GM18867 (cell line): ENCODE measurements around the gene SDHAF3.
A peak's percentile ranks its signal among the peaks of the same experiment; 100 is the strongest.

Source experiments
- ATAC-seq: cut with Tn5 transposase; IDR thresholded peaks from one replicate; pipeline ENCODE4 v1.9.1; 2021; ENCODE audit warnings: mild to moderate bottlenecking, moderate library complexity; ENCODE audit not compliant: unreplicated experiment

Gene SDHAF3

DNA sequence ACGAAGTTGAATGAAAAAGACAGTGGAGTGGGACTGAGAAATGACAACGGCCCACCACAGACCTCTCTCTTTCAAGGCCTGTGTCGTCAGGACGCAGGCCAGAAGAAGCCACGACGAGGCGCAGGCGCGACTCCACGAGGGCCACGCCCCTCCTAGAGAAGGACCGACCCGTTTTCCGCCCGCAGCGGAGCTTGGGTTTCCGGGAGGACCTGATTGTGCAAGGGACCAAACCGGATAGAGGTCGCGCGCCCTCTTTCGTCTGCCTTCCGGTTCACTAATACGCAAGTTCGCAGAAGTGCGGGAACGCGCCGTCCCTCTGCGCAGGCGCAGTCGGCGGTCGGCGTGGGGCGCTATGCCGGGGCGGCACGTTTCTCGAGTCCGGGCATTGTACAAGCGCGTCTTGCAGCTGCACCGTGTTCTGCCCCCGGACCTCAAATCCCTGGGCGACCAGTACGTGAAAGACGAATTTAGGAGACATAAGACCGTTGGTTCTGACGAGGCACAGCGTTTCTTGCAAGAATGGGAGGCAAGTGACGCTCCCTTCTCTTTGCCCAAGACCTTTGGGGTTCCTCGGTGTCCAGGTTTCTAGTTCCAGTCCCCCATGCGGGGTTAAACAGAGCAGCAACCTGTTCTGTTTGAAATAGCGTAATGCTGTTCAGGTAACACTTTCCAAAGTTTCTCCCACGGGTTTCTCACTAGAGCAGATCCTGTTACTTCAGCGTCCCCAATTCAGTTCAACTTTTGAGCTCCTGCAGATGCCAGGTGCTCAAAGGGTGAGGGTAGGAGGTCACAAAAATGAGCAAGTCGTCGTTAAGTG, at the start of gene SDHAF3:
TSS of gene SDHAF3 (plus strand) at position 327 of the 817 bp plus-strand sequence. CDS start at position 353, 26 bp downstream.
- peak; percentile 94 for ATAC-seq

- peak; percentile 42 for ATAC-seq
These were observed 45.5 kb upstream of the SDHAF3 start for GRCh38 chr7:97072025-97072424.

GRCh38 chr7:97075928-97076327, 41.6 kb upstream of the SDHAF3 start:
- ATAC-seq = no peak

- peak; percentile 89 for ATAC-seq
These were observed 39.2 kb upstream of the SDHAF3 start for GRCh38 chr7:97078023-97078969.

GRCh38 chr7:97079300-97079699, 38.2 kb upstream of the SDHAF3 start:
- ATAC-seq = no peak

GRCh38 chr7:97081521-97082300, 35.8 kb upstream of the SDHAF3 start:
- ATAC-seq = no peak

GRCh38 chr7:97088364-97088763, 29.1 kb upstream of the SDHAF3 start:
- no peak for ATAC-seq

DNA sequence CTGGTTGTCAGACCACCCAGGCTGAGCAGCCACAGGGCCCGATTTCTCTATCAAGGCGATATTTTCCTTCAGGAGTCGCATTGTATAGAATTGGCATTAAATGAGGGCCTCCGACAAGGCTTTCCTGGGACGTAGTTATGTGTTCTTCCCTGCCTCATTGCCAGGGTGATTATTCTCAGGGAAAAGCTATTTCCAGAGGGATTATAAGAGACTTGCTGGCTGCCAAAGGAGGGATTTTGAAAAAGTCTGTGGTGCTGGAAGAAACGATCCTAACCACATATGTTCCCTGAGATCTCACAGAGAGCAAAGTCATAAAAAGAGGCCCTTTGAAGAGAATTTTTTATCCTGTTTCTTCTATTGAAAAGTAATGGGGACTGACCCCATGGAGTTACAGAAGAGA, 27.7 kb upstream of the SDHAF3 start:
- ATAC-seq = no peak

GRCh38 chr7:97090761-97091353, 26.6 kb upstream of the SDHAF3 start:
- ATAC-seq = no peak

- no peak for ATAC-seq
These were observed 23.1 kb upstream of the SDHAF3 start for GRCh38 chr7:97094284-97094930.

GRCh38 chr7:97096037-97096436, 21.5 kb upstream of the SDHAF3 start:
- no peak for ATAC-seq

DNA sequence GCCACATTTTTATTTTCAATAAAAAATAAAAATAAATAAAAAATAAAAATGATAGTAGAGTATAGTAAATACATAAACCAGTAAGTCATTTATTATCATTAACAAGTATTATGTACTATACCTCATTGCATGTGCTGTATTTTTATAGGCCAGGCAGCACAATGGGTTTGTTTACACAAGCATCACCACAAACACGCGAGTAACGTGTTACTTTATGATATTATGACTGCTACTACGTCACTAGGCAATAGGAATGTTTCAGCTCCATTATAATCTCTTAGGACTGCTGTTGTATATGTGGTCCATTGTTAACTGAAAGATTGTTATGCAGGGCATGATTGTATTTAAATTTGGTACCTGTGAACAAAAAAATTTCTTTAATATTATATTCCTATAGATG, 20.8 kb upstream of the SDHAF3 start:
- no peak for ATAC-seq

GRCh38 chr7:97104719-97105238, 12.7 kb upstream of the SDHAF3 start:
- ATAC-seq = peak; percentile 99

DNA sequence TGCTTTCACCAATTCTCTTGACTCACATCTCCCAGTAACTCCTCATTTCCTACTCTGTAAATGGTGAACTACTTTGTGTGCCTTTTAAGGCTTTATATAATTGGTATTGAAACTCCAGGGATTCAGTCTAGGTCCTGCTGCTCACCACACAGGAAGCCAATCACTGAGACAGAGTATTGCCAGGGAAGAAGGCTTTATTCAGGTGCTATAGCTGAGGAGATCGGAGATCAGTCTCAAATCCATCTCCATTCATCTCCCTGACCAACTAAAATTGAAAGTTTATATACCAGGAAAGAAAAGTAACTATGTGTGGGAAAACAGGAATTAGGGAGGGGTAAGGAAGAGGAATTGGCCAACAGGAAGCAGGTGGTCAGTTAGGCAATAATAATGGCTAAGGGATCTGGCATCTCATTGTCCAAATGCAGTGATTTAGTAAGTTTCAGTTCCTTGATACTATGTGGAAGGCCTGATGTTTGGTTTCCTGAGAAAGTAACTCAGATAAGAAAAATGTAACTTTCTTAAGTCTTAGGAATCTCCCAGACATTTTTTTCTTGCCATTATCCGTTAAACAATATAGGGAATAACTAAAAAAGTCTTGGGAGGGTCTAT, 10.2 kb upstream of the SDHAF3 start:
- ATAC-seq = no peak

GRCh38 chr7:97116308-97116707, 1.2 kb upstream of the SDHAF3 start:
- no peak for ATAC-seq

DNA sequence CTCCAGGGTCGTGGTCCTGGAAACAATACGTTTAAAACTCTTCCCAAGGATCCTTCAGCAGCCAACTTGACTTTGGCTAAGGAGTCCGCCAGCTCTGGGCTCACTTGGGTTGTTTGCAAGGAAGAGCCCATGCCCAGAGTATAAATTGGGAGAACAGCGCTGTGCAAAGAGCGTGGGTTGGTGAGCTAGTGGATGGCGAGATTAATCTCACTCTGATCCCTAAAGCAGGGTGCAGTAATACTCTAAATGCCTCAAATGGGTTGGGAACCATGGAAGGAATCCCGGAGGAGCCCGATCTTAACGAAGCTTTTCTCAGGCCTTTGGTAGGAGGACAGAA, 495 bp upstream of the SDHAF3 start:
- ATAC-seq = no peak

GRCh38 chr7:97118306-97118917, 914 bp downstream of the SDHAF3 start:
- ATAC-seq = no peak

DNA sequence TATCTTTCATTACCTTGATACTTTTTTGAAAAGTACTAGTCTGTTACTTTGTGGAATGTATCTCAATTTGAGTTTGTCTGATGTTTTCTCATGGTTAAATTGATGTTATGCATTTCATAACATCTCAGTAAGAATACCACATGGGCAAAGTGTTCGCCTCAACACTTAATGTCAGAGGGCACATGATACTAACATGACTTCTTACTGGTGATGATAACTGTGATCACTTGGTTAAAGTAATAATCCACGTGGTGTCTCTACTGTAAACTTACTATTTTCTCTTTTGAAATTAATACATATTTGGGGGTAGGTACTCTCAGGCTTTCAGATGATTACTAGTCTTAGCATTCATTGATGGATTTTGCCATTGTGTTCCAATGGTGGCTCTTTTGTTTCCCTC, 2.2 kb downstream of the SDHAF3 start:
- no peak for ATAC-seq
